ENCODE data around the gene TEX30. TPM values are rescaled to one million over a fixed set of nuclear protein-coding genes. Genes with fewer than 3 reads are reported as not detected.
A peak's percentile ranks its signal among the peaks of the same experiment; 100 is the strongest.

The TEX30 gene
- total and polyA plus RNA-seq, 2 experiments from 2014 or later: 4.9 to 10.8 TPM

GRCh38 chr13:102800145-102801041 is 26.8 kb upstream of the TEX30 start:
- TF ChIP-seq CTCF (IDR thresholded peaks at IDR 0.05; ENCODE audit: low read depth, low read length): peak; percentile 71
- peak; percentile 71 to 86 for DNase-seq (ENCODE audit: low read depth in 1 of 2, low spot score in 1 of 2)
- Histone ChIP-seq H3K27me3 (no peaks in the 10 kb centered on the region), H3K27ac (no peak overlapping the region), H3K4me1 (ENCODE audit: low read depth) (peaks cover 4% of the 10 kb centered on the region), H3K36me3 (no peaks in the 10 kb centered on the region), H3K4me3 (peak overlapping the region; percentile 78), H3K9me3 (ENCODE audit: low read depth) (no peaks in the 10 kb centered on the region)

GRCh38 chr13:102799426-102800144 is 26.0 kb upstream of the TEX30 start:
- peak in 1 of 2 donors; percentile 9 for DNase-seq (ENCODE audit: low read depth in 1 of 2, low spot score in 1 of 2)
- peak overlapping the region; percentile 78 for H3K4me3 ChIP-seq
- peaks cover 4% of the 10 kb centered on the region for H3K4me1 ChIP-seq (ENCODE audit: low read depth)
- no peak for TF ChIP-seq CTCF (IDR thresholded peaks at IDR 0.05; ENCODE audit: low read depth, low read length)
- H3K36me3 ChIP-seq: no peaks in the 10 kb centered on the region
- no peaks in the 10 kb centered on the region for H3K9me3 ChIP-seq (ENCODE audit: low read depth)
- no peak overlapping the region for H3K27ac ChIP-seq
- H3K27me3 ChIP-seq: no peaks in the 10 kb centered on the region

GRCh38 chr13:102798581-102799425 is 25.2 kb upstream of the TEX30 start, which contains the start of the genes BIVM and POGLUT2:
BIVM (plus strand) TSS chr13:102799119; CDS start chr13:102807268, 8,149 bp downstream.
POGLUT2 (minus strand) TSS chr13:102798976; CDS start chr13:102798670, 306 bp downstream.
- H3K36me3 ChIP-seq: no peaks in the 10 kb centered on the region
- no peak for TF ChIP-seq CTCF (IDR thresholded peaks at IDR 0.05; ENCODE audit: low read depth, low read length)
- H3K4me3 ChIP-seq: peak within 1 kb of the TSS; percentile 78
- no peaks in the 10 kb centered on the region for H3K27me3 ChIP-seq
- H3K9me3 ChIP-seq (ENCODE audit: low read depth): no peaks in the 10 kb centered on the region
- peaks cover 4% of the 10 kb centered on the region for H3K4me1 ChIP-seq (ENCODE audit: low read depth)
- DNase-seq (ENCODE audit: low read depth in 1 of 2, low spot score in 1 of 2): peak; percentile 93 to 95
- H3K27ac ChIP-seq: no peak within 1 kb of the TSS

GRCh38 chr13:102793611-102794355 is 20.2 kb upstream of the TEX30 start:
- H3K27me3 ChIP-seq: no peaks in the 10 kb centered on the region
- H3K9me3 ChIP-seq (ENCODE audit: low read depth): no peaks in the 10 kb centered on the region
- peaks cover 6% of the 10 kb centered on the region for H3K36me3 ChIP-seq
- no peak overlapping the region for H3K27ac ChIP-seq
- TF ChIP-seq CTCF (IDR thresholded peaks at IDR 0.05; ENCODE audit: low read depth, low read length): no peak
- peaks cover 4% of the 10 kb centered on the region for H3K4me1 ChIP-seq (ENCODE audit: low read depth)
- DNase-seq (ENCODE audit: low read depth in 1 of 2, low spot score in 1 of 2): no peak
- H3K4me3 ChIP-seq: no peak overlapping the region

All from cardiac muscle cell (in vitro differentiated cells and primary cell).